SK-N-MC (cell line): Measurements from ENCODE around the gene ZNF518B.

Source experiments
- EZH2 ChIP-seq: fragments of 200-600 bp; sonication (generic); IDR thresholded peaks from one replicate; pipeline ENCODE4 v1.6.1; 2017; ENCODE audit warnings: antibody characterized with exemption
- FOXP2 ChIP-seq: optimal IDR thresholded peaks from 2 replicates; pipeline ENCODE3; 2011; ENCODE audit warnings: mild to moderate bottlenecking, moderate library complexity; ENCODE audit not compliant: insufficient read depth; ENCODE audit errors: extremely low read length, control extremely low read depth
- POLR2AphosphoS5 ChIP-seq: IDR thresholded peaks from 2 replicates; pipeline ENCODE4 v1.6.1; 2012; ENCODE audit warnings: mild to moderate bottlenecking, low read depth, low read length, borderline replicate concordance

- TF ChIP-seq POLR2AphosphoS5 (no peak), EZH2 (no peak), FOXP2 (no peak)
Observed at GRCh38 chr4:10504570-10505179, 47.4 kb upstream of the ZNF518B start.
